ENCODE data around the gene DLK2. TPM values are rescaled to one million over a fixed set of nuclear protein-coding genes. Genes with fewer than 3 reads are reported as not detected.

The DLK2 gene
- total and polyA plus RNA-seq, 2 experiments from 2014 or later: 0.21 to 0.47 TPM

- no peak for TF ChIP-seq ZNF462 (CRISPR knock-in tag; IDR thresholded peaks at IDR 0.05)
- no peak for TF ChIP-seq JUNB (IDR thresholded peaks at IDR 0.05; ENCODE audit: unreplicated experiment)
- TF ChIP-seq EZH2phosphoT487 (IDR thresholded peaks at IDR 0.05; ENCODE audit: unreplicated experiment): no peak
Measured at GRCh38 chr6:43494321-43494720, 39.0 kb upstream of the DLK2 start (continued).

- no peak for ATAC-seq
- Histone ChIP-seq H4K20me1 (replicated peaks; ENCODE audit: insufficient read depth) (peaks cover 10% of the 10 kb centered on the region), H3K4me1 (ENCODE audit: insufficient read depth) (peaks cover 16% of the 10 kb centered on the region), H3K36me3 (ENCODE audit: insufficient read depth) (no peaks in the 10 kb centered on the region; the same call in 1 of the 2 replicates), H3K4me2 (no peak overlapping the region), H3K4me3 (no peak overlapping the region), H3K79me2 (replicated peaks; ENCODE audit: insufficient read depth) (peaks cover 39% of the 10 kb centered on the region), H3K27me3 (ENCODE audit: insufficient read depth) (no peaks in the 10 kb centered on the region), H3F3A (replicated peaks; ENCODE audit: low read depth) (no peaks in the 10 kb centered on the region), H3K27ac (ENCODE audit: low read depth) (no peak overlapping the region), H3K9me2 (ENCODE audit: insufficient read depth) (no peaks in the 10 kb centered on the region), H2AFZ (no peak overlapping the region)
- Mint-ChIP-seq H3K36me3 (ENCODE audit: low read depth) (peaks cover 10% of the 10 kb centered on the region), H3K9me3 (no peaks in the 10 kb centered on the region), H3K4me3 (no peak overlapping the region; the same call in 2 of the 3 replicates), H3K27me3 (ENCODE audit: insufficient read depth, low read depth, poor library complexity) (peaks cover 7% of the 10 kb centered on the region), H3K4me1 (peaks cover 39% of the 10 kb centered on the region), H3K27ac (no peak overlapping the region)
- no peak for DNase-seq (ENCODE audit: low spot score)
- TF ChIP-seq REST (IDR thresholded peaks at IDR 0.05; ENCODE audit: unreplicated experiment): no peak
- TF ChIP-seq POLR2AphosphoS5 (IDR thresholded peaks at IDR 0.05; ENCODE audit: low read depth): no peak
- TF ChIP-seq JUNB (IDR thresholded peaks at IDR 0.05; ENCODE audit: unreplicated experiment): no peak
- TF ChIP-seq EZH2phosphoT487 (IDR thresholded peaks at IDR 0.05; ENCODE audit: unreplicated experiment): no peak
- TF ChIP-seq ETS1 (IDR thresholded peaks at IDR 0.05): no peak
- TF ChIP-seq CTCF (conservative IDR thresholded peaks at IDR 0.05; ENCODE audit: low read depth in 2 of 2): no peak
- TF ChIP-seq STAT1 (IDR thresholded peaks at IDR 0.05; ENCODE audit: unreplicated experiment): no peak
- no peak for TF ChIP-seq ZNF114 (CRISPR knock-in tag; IDR thresholded peaks at IDR 0.05)
- TF ChIP-seq ZNF331 (CRISPR knock-in tag; IDR thresholded peaks at IDR 0.05; ENCODE audit: low read depth): no peak
- no peak for TF ChIP-seq EZH2 (IDR thresholded peaks at IDR 0.05; ENCODE audit: low read depth, unreplicated experiment)
Measured at GRCh38 chr6:43493833-43494232, 38.5 kb upstream of the DLK2 start.

Measured in GM23338 (cell line).